ENCODE results near the gene RALGAPB.
A peak's percentile ranks its signal among the peaks of the same experiment; 100 is the strongest.
"Not testable (repeated sequence)": the region's sequence is repeated elsewhere in the genome, so short reads cannot be mapped to it uniquely, and the experiment has no call there.

RALGAPB gene

DNA sequence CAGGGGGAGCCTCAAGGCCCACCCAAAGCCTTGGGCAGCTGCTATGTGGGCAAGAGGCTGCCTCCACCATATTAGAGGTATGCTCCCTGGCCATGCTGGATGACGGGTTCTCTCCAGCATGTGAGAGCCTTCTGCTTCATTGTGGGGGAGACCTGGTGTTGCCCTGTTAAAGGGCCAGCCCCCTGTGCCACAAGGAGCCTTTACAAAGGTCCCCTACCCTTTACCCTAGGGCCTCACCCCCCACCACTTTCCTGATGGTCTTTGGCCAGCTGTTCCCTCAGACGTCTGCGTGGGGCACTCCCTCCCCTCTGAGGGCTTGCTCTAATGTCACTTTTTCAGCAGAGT lies 113.5 kb downstream of the RALGAPB start:
- TF ChIP-seq, protein P1, sequence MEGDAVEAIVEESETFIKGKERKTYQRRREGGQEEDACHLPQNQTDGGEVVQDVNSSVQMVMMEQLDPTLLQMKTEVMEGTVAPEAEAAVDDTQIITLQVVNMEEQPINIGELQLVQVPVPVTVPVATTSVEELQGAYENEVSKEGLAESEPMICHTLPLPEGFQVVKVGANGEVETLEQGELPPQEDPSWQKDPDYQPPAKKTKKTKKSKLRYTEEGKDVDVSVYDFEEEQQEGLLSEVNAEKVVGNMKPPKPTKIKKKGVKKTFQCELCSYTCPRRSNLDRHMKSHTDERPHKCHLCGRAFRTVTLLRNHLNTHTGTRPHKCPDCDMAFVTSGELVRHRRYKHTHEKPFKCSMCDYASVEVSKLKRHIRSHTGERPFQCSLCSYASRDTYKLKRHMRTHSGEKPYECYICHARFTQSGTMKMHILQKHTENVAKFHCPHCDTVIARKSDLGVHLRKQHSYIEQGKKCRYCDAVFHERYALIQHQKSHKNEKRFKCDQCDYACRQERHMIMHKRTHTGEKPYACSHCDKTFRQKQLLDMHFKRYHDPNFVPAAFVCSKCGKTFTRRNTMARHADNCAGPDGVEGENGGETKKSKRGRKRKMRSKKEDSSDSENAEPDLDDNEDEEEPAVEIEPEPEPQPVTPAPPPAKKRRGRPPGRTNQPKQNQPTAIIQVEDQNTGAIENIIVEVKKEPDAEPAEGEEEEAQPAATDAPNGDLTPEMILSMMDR (IDR thresholded peaks at IDR 0.05; ENCODE audit: control extremely low read depth, extremely low read depth, low read depth, missing control alignments) = no peak
- DNase-seq (ENCODE audit: extremely low spot score) = no peak
- ChIA-PET POLR2A (no interaction called here), CTCF (no interaction called here)

DNA sequence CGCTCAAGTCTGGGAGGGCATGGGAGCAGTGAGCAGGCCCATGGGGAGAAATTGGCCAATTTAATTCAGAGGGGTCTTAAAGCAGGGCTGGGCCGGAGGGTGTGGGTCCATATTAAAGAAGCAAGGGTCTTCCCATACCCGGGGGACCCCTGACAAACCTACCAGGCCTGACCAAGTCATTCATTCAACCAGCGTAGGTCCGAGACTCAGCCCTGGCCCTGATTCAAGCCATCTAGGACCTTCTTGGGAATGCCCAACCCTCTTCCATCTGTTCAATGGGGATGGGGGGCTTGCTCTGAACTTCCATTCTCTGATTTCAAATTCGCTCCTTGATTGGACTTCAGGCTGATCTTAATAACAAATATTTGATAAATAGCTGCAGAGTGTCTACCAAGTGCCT lies 115.7 kb downstream of the RALGAPB start:
- TF ChIP-seq, protein P1 (IDR thresholded peaks at IDR 0.05; ENCODE audit: control extremely low read depth, extremely low read depth, low read depth, missing control alignments) = no peak
- POLR2A ChIA-PET = no interaction called here

DNA sequence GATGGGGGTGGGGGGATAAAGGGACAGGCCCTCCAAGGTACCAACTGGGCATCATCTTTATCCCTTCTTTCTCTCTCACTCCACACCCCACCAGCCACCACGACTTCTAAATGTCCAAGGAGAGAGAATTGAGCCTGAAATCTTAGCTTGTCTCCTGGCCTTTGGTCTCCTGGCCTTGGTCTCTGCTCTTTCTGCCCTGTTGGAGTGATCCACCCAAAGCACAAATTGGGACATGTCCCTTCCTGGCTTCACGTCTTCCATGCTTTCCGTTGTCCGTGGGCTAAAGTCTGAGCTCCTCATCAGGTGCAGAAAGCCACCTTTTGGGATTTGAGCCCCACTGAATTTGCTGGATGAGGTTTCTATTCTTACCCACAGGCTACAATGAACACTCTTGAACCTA lies 116.7 kb downstream of the RALGAPB start:
- no peak for DNase-seq (ENCODE audit: extremely low spot score)
- POLR2A ChIA-PET = no interaction called here
- TF ChIP-seq, protein P1 (IDR thresholded peaks at IDR 0.05; ENCODE audit: control extremely low read depth, extremely low read depth, low read depth, missing control alignments) = no peak
- CTCF ChIA-PET = interaction anchor here (1.4 kb wide), 1 partner anchor 20 kb away, joined by 3 read pairs; no protein-coding TSS in a partner anchor

More for the DNA sequence above, 115.7 kb downstream of the RALGAPB start:
- DNase-seq (ENCODE audit: extremely low spot score) = no peak
- CTCF ChIA-PET = interaction anchor here (0.9 to 1.4 kb wide), 2 partner anchors 15 to 19 kb away, joined by 3 read pairs; no protein-coding TSS in a partner anchor

DNA sequence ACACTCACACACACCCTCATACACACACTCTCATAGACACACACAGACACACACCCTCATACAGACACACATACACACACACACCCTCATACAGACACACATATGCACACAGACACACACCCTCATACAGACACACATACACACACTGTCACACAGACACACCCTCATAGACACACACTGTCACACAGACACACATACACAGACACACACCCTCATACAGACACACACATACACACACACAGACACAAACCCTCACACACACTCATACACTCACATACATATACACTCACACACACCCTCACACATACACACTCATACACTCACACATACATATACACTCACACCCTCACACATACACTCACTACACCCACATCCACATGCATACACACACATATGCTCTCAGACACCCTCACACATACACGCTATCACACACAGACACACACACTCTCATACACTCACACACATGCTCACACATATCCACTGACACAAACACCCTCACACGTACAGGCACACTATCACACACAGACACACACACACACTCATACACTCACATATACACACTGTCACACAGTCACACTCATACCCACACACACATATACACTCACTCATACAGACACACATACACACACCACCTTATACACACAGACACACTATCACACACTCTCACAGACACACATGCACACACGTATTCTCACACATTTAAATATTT lies 117.5 kb downstream of the RALGAPB start:
- TF ChIP-seq, protein P1 (IDR thresholded peaks at IDR 0.05; ENCODE audit: control extremely low read depth, extremely low read depth, low read depth, missing control alignments) = no peak
- ChIA-PET POLR2A (no interaction called here), CTCF (interaction anchor here (1.4 kb wide), 1 partner anchor 21 kb away, joined by 3 read pairs; no protein-coding TSS in a partner anchor)
- DNase-seq (ENCODE audit: extremely low spot score) = no peak

DNA sequence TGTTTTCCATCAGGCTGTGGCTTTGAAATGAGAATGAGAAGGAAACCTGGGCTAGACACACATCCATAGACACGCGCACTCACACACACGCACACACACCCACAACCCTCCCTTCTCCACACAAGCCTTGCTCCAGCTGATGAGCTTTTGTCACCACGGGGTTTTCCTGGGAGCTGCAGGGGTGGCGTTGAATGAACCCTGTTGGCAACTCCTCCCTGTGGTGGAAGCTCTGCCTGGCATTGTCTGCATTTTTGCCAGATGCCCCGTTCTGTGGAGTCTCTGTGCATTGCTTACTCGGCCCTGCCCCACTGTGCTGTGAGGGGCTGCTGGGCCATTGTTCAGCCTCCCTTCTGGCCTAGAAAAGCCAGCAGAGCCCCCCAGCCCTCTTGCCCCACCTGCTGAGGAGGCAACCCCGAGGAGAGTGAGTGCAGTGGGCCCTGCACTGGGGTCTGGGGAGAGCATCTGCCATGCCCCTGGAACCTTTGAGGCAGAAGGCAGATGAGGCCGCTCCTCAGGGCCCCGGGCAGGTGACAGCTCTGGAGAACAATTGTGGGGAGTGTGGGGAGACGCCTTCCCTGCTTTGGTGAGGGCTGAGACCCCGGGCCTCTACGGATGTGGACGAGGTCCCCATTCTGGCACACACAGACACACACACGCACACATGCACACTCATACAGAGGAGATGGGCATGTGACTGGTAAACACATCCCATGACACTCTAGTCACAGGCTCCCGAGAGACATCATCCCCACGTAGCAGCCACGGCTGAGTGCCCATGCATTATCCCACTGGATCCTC lies 118.2 kb downstream of the RALGAPB start:
- DNase-seq (ENCODE audit: extremely low spot score) = peak; percentile 5
- POLR2A ChIA-PET = no interaction called here
- CTCF ChIA-PET = no interaction called here
- TF ChIP-seq, protein P1 (IDR thresholded peaks at IDR 0.05; ENCODE audit: control extremely low read depth, extremely low read depth, low read depth, missing control alignments) = no peak

DNA sequence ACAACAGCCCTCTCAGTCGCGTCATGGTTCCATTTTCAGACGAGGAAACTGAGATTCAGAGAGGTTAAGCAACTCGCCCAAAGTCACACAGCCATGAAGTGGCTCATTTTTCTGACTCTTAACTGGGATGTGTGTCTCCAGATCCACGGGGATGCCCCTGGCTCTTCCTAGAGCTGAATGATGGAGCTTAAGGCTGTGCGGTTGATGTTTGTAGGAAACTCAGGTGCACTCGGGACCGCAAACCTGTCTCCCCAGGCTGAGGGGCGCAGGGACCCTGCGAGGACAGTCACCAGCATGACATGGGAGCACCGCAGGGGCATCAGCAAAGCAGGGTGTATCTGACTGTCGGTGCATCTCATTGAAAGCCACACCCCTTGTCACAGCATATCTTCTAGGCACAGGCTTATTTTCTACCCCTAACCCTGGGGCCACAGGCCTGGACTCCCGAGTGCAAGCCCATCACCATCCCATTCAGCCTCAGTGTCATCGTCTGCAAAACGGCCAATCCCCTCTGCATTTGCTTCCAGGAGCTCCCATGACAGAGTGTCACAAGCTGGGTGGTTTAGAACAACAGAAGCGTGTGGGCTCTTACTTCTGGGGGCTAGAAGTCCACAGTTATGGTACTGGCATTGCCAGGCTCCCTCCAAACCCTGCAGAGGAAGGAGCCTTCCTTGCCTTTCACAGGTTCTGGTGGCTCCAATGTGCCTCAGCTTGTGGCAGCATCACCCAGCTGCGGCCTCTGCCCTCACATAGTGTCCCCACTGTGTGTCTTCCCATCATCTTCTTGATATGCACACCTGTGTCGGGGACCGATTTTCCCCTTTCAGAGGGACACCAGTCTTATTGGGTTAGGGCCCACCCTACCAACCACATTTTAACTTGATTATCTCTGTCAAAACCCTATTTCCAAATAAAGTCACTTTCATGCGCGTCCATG lies 119.1 kb downstream of the RALGAPB start:
- DNase-seq (ENCODE audit: extremely low spot score) = peak; percentile 8
- TF ChIP-seq, protein P1 (IDR thresholded peaks at IDR 0.05; ENCODE audit: control extremely low read depth, extremely low read depth, low read depth, missing control alignments) = no peak
- ChIA-PET CTCF (no interaction called here), POLR2A (no interaction called here)

DNA sequence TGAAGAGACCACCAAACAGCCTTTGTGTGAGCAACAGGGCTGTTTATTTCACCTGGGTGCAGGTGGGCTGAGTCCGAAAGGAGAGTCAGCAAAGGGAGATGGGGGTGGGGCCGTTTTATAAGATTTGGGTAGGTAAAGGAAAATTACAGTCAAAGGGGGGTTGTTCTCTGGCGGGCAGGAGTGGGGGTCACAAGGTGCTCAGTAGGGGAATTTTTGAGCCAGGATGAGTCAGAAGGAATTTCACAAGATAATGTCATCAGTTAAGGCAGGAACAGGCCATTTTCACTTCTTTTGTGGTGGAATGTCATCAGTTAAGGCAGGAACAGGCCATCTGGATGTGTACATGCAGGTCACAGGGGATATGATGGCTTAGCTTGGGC lies 119.8 kb downstream of the RALGAPB start:
- POLR2A ChIA-PET; CTCF ChIA-PET; DNase-seq (ENCODE audit: extremely low spot score): not testable (repeated sequence)

DNA sequence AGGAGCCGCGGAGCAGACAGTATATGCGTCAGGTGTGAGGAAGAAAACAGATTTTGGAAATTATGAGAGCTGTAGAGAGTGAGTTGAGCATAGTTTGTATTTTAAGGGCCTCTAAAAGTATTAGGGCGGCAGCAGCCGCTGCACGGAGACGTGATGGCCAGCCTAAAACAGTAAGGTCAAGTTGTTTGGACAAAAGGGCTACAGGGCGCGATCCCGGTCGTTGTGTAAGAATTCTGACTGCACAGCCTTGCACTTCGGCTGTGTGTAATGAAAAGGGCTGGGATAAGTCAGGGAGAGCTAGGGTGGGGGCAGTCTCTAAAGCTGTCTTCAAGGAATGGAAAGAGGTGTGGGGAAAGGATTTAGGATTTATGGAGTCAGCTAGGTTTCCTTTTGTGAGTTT lies 121.6 kb downstream of the RALGAPB start:
- POLR2A ChIA-PET; DNase-seq (ENCODE audit: extremely low spot score): not testable (repeated sequence)
- CTCF ChIA-PET = interaction anchor here (0.9 to 1.1 kb wide), 2 partner anchors 19 to 158 kb away, joined by 3 read pairs; no protein-coding TSS in a partner anchor

DNA sequence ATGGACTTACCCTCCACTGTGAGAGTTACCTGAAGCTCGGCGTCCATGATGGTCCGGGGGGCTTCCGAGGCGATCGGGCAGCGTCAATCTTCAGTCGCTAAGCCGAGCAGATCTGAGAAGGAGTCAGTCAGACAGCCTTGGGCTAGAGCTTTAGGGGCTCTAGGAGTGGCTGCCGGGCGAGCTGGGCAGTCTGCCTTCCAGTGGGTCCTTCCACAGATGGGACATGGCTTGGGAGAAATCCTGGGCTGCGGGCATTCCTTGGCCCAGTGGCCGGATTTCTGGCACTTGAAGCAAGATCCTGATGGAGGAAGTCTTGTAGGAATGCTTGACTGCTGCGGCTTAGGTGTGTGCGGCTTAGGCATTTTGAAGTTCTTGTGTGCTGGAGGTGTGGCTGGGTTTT lies 123.2 kb downstream of the RALGAPB start:
- DNase-seq (ENCODE audit: extremely low spot score); POLR2A ChIA-PET; CTCF ChIA-PET: not testable (repeated sequence)
